HepG2 (cell line): Measurements from ENCODE around the gene UBC. TPM values are rescaled to one million over a fixed set of nuclear protein-coding genes. Genes with fewer than 3 reads are reported as not detected.

Experiments
- ARID2 ChIP-seq: sonication (generic); formaldehyde crosslinking; IDR thresholded peaks from 2 replicates; pipeline ENCODE4 v1.8.1; 2022; ENCODE audit warnings: mild to moderate bottlenecking, missing genetic modification reagents, borderline replicate concordance
- CHCHD3 ChIP-seq: sonication (generic); formaldehyde crosslinking; IDR thresholded peaks from 2 replicates; pipeline ENCODE4 v1.8.0; 2022; ENCODE audit warnings: mild to moderate bottlenecking, missing genetic modification reagents, moderate library complexity
- DRAP1 ChIP-seq: IDR thresholded peaks from 2 replicates; pipeline ENCODE4 v1.6.1; 2016; ENCODE audit warnings: missing genetic modification reagents, missing compliant biosample characterization
- KAT8 ChIP-seq: IDR thresholded peaks from 2 replicates; pipeline ENCODE4 v1.6.1; 2016; ENCODE audit warnings: missing genetic modification reagents, missing compliant biosample characterization
- MYPOP ChIP-seq: sonication (generic); formaldehyde crosslinking; IDR thresholded peaks from 2 replicates; pipeline ENCODE4 v1.8.1; 2023; ENCODE audit warnings: mild to moderate bottlenecking, moderate library complexity, missing genetic modification reagents
- NR2F6 ChIP-seq, 2 experiments: IDR thresholded peaks; 2 replicates each; pipeline ENCODE4 v1.6.1; 2016; ENCODE audit warnings: antibody characterized with exemption in 1 of 2, mild to moderate bottlenecking in 1 of 2
- SOX5 ChIP-seq: IDR thresholded peaks from 2 replicates; pipeline ENCODE4 v1.6.1; 2016; ENCODE audit warnings: borderline replicate concordance
- SP5 ChIP-seq: IDR thresholded peaks from 2 replicates; pipeline ENCODE4 v1.6.1; 2016; ENCODE audit warnings: low read depth, borderline replicate concordance
- TGIF2 ChIP-seq: IDR thresholded peaks from 2 replicates; pipeline ENCODE4 v1.6.1; 2016; ENCODE audit warnings: control low read depth, missing compliant biosample characterization
- ZFX ChIP-seq: sonication (generic); formaldehyde crosslinking; IDR thresholded peaks from 2 replicates; pipeline ENCODE4 v1.4.0; 2020; ENCODE audit warnings: mild to moderate bottlenecking, low read depth, missing genetic modification reagents, moderate library complexity
- ZIK1 ChIP-seq: sonication (generic); formaldehyde crosslinking; IDR thresholded peaks from 2 replicates; pipeline ENCODE4 v1.5.0; 2020; ENCODE audit warnings: mild to moderate bottlenecking, low read depth, missing genetic modification reagents, borderline replicate concordance
- ZNF142 ChIP-seq: sonication (generic); formaldehyde crosslinking; IDR thresholded peaks from 2 replicates; pipeline ENCODE4 v1.4.0; 2020; ENCODE audit warnings: missing genetic modification reagents
- ZNF143 ChIP-seq: sonication (generic); formaldehyde crosslinking; IDR thresholded peaks from 2 replicates; pipeline ENCODE4 v1.4.0; 2020; ENCODE audit warnings: missing genetic modification reagents
- ZNF3 ChIP-seq: IDR thresholded peaks from 2 replicates; pipeline ENCODE4 v1.7.0; 2017; ENCODE audit warnings: inconsistent platforms
- ZNF354B ChIP-seq: sonication (generic); formaldehyde crosslinking; IDR thresholded peaks from 2 replicates; pipeline ENCODE4 v1.8.0; 2022; ENCODE audit warnings: mild to moderate bottlenecking, missing genetic modification reagents
- ZNF484 ChIP-seq: sonication (generic); formaldehyde crosslinking; IDR thresholded peaks from 2 replicates; pipeline ENCODE4 v1.5.1; 2020; ENCODE audit warnings: mild to moderate bottlenecking, low read depth, missing genetic modification reagents, borderline replicate concordance
- ZNF562 ChIP-seq: sonication (generic); formaldehyde crosslinking; IDR thresholded peaks from 2 replicates; pipeline ENCODE4 v1.8.0; 2022; ENCODE audit warnings: missing genetic modification reagents, borderline replicate concordance
- ZSCAN12 ChIP-seq: sonication (generic); formaldehyde crosslinking; IDR thresholded peaks from 2 replicates; pipeline ENCODE4 v1.9.0; 2021; ENCODE audit warnings: mild to moderate bottlenecking, missing genetic modification reagents
- polyA plus RNA-seq, 8 experiments: library from polyadenylated mRNA; depleted of rRNA in 3 of 8; stranded (reverse) in 7 of 8; unstranded in 1 of 8; fragments of >200 nt; fragmentation: Illumina TruSeq in 4 of 8; extraction: Trizol in 4 of 8; gene quantifications; 2 replicates each; pipeline versions ENCODE4 v1.2.1 to v1.2.3, GENCODE V29; 2011 to 2016; ENCODE audit warnings: low read depth in 4 of 8, missing spikeins in 1 of 8, mixed read lengths in 1 of 8; ENCODE audit not compliant: insufficient read depth in 1 of 8
- total RNA-seq, 5 experiments: library from RNA; depleted of rRNA; stranded (reverse); fragments of >200 nt; fragmentation: Illumina TruSeq; extraction: Trizol; gene quantifications; 2 replicates each; pipeline ENCODE4 v1.2.3, GENCODE V29; 2016; ENCODE audit warnings: low read depth in 1 of 5
- TF ChIP-seq, protein P1 (sequence below): sonication (generic); formaldehyde crosslinking; IDR thresholded peaks from 2 replicates; pipeline ENCODE4 v1.4.0; 2020; ENCODE audit warnings: mild to moderate bottlenecking, missing genetic modification reagents
- TF ChIP-seq, protein P2 (sequence below): fragments of 450-650 bp; IDR thresholded peaks from 2 replicates; pipeline ENCODE4 v1.6.1; 2017; ENCODE audit warnings: mild to moderate bottlenecking

The UBC gene
- total and polyA plus RNA-seq, 2 of the 13 experiments (the other 11 are each of a cell fraction or from before 2014, with no cell fraction given), result 805 to 1,432 TPM

GRCh38 chr12:124898200-124898922 is 16.1 kb downstream of the UBC start (continued):
- TF ChIP-seq ZNF142 (CRISPR knock-in tag), result no peak
- TF ChIP-seq, protein P1, sequence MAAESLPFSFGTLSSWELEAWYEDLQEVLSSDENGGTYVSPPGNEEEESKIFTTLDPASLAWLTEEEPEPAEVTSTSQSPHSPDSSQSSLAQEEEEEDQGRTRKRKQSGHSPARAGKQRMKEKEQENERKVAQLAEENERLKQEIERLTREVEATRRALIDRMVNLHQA (CRISPR knock-in tag), result no peak
- no peak for TF ChIP-seq ZNF484 (CRISPR knock-in tag)
- TF ChIP-seq KAT8 (CRISPR knock-in tag), result no peak
- TF ChIP-seq ZSCAN12 (CRISPR knock-in tag), result no peak
- TF ChIP-seq MYPOP (CRISPR knock-in tag), result no peak
- TF ChIP-seq ZNF562, result no peak
- 0 out of 2 replicates have a peak, but pooled peaks have one; percentile 12 for TF ChIP-seq DRAP1 (CRISPR knock-in tag)
- TF ChIP-seq SP5 (CRISPR knock-in tag), result no peak
- TF ChIP-seq SOX5, result no peak
- 0 out of 2 replicates have a peak, but pooled peaks have one; percentile 18 for TF ChIP-seq NR2F6 (IDR thresholded peaks at IDR 0.05)
- TF ChIP-seq NR2F6 (CRISPR knock-in tag; IDR thresholded peaks at IDR 0.05), result peak; percentile 47; the same call in 1 of the 2 replicates
- no peak for TF ChIP-seq ZFX
- TF ChIP-seq, protein P2, sequence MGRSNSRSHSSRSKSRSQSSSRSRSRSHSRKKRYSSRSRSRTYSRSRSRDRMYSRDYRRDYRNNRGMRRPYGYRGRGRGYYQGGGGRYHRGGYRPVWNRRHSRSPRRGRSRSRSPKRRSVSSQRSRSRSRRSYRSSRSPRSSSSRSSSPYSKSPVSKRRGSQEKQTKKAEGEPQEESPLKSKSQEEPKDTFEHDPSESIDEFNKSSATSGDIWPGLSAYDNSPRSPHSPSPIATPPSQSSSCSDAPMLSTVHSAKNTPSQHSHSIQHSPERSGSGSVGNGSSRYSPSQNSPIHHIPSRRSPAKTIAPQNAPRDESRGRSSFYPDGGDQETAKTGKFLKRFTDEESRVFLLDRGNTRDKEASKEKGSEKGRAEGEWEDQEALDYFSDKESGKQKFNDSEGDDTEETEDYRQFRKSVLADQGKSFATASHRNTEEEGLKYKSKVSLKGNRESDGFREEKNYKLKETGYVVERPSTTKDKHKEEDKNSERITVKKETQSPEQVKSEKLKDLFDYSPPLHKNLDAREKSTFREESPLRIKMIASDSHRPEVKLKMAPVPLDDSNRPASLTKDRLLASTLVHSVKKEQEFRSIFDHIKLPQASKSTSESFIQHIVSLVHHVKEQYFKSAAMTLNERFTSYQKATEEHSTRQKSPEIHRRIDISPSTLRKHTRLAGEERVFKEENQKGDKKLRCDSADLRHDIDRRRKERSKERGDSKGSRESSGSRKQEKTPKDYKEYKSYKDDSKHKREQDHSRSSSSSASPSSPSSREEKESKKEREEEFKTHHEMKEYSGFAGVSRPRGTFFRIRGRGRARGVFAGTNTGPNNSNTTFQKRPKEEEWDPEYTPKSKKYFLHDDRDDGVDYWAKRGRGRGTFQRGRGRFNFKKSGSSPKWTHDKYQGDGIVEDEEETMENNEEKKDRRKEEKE, result no peak
- TF ChIP-seq ZNF3 (CRISPR knock-in tag), result no peak
- TF ChIP-seq ARID2 (CRISPR knock-in tag), result no peak
- no peak for TF ChIP-seq ZIK1 (CRISPR knock-in tag)
- TF ChIP-seq ZNF354B, result no peak
- TF ChIP-seq CHCHD3 (CRISPR knock-in tag), result no peak
- TF ChIP-seq ZNF143 (CRISPR knock-in tag), result no peak
- TF ChIP-seq TGIF2 (CRISPR knock-in tag), result no peak
